Loucy (cell line): ENCODE data around the gene WEE2.

Experiments used
- CTCF ChIP-seq: fragments of 200-600 bp; sonication (generic); conservative IDR thresholded peaks from 2 replicates; pipeline ENCODE4 v1.5.1; 2014; ENCODE audit warnings: mild to moderate bottlenecking, antibody characterized with exemption, low read length
- EZH2phosphoT487 ChIP-seq: fragments of 200-600 bp; IDR thresholded peaks from 2 replicates; pipeline ENCODE4 v1.6.1; 2018; ENCODE audit warnings: antibody characterized with exemption, mild to moderate bottlenecking, moderate library complexity, borderline replicate concordance

- no peak for TF ChIP-seq CTCF
- no peak for TF ChIP-seq EZH2phosphoT487
These were observed 31.1 kb downstream of the WEE2 start for GRCh38 chr7:141739250-141739649.
